ENCODE results near the gene LCN1.

GRCh38 chr9:135503371-135504261 is 17.6 kb upstream of the LCN1 start:
- TF ChIP-seq CTCF (IDR thresholded peaks at IDR 0.05 in 4 of 5, conservative IDR thresholded peaks at IDR 0.05 in 1 of 5) (no peak), POLR2A (IDR thresholded peaks at IDR 0.05) (no peak)
